ENCODE data around the gene CACNA1B. TPM values are rescaled to one million over a fixed set of nuclear protein-coding genes. Genes with fewer than 3 reads are reported as not detected.

The CACNA1B gene
- total RNA-seq, 1 donor from 2014 or later = 0.84 TPM

DNA sequence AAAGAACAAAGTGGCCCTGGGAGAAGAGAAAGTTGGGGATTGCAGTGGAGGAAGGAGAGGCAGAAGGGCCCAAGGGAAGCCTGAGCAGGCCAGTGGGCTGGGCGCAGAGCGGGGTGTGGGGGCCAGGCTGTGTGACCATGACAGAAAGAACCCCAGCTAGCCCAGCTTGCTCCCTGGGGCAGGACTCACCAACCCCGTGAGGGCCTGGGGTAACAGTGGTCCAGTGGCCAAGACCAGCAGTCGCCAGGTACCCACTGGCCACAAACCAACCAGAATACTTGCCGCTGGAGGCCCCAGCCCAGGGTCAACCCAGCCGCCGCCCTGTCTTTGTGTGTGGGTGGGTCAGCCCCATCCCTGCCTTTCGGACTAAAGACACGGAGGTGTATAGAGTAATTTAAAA, 146.5 kb downstream of the CACNA1B start:
- TF ChIP-seq, protein P1, sequence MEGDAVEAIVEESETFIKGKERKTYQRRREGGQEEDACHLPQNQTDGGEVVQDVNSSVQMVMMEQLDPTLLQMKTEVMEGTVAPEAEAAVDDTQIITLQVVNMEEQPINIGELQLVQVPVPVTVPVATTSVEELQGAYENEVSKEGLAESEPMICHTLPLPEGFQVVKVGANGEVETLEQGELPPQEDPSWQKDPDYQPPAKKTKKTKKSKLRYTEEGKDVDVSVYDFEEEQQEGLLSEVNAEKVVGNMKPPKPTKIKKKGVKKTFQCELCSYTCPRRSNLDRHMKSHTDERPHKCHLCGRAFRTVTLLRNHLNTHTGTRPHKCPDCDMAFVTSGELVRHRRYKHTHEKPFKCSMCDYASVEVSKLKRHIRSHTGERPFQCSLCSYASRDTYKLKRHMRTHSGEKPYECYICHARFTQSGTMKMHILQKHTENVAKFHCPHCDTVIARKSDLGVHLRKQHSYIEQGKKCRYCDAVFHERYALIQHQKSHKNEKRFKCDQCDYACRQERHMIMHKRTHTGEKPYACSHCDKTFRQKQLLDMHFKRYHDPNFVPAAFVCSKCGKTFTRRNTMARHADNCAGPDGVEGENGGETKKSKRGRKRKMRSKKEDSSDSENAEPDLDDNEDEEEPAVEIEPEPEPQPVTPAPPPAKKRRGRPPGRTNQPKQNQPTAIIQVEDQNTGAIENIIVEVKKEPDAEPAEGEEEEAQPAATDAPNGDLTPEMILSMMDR (IDR thresholded peaks at IDR 0.05; ENCODE audit: insufficient read depth, low read length, poor library complexity, severe bottlenecking) = no peak
- DNase-seq (ENCODE audit: low read depth) = no peak

DNA sequence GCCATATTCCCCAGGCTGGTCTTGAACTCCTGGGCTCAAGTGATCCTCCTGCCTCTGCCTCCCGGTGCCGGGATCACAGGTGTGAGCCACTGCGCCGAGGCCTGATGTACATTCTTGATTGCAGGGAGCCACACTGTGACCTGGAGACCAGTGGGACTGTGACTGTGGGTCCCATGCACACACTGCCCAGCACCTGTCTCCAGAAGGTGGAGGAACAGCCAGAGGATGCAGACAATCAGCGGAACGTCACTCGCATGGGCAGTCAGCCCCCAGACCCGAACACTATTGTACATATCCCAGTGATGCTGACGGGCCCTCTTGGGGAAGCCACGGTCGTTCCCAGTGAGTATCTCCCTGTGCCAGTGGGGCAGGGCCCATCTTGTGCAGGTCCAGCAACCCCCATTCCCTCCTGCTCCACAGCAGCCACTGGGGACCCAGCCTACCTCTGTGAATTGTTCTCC, 147.3 kb downstream of the CACNA1B start:
- H3K27me3 ChIP-seq (ENCODE audit: control insufficient read depth, insufficient read depth, low read length) = peaks cover 34% of the 10 kb centered on the region
- TF ChIP-seq, protein P1 (IDR thresholded peaks at IDR 0.05; ENCODE audit: insufficient read depth, low read length, poor library complexity, severe bottlenecking) = no peak
- H3K36me3 ChIP-seq (ENCODE audit: control insufficient read depth, insufficient read depth, low read length) = no peaks in the 10 kb centered on the region
- H3K4me3 ChIP-seq (ENCODE audit: low read depth, low read length) = no peak overlapping the region
- no peak for DNase-seq (ENCODE audit: low read depth)

More for the DNA sequence above, 146.5 kb downstream of the CACNA1B start:
- H3K27me3 ChIP-seq (ENCODE audit: control insufficient read depth, insufficient read depth, low read length) = peaks cover 34% of the 10 kb centered on the region
- no peaks in the 10 kb centered on the region for H3K36me3 ChIP-seq (ENCODE audit: control insufficient read depth, insufficient read depth, low read length)
- H3K4me3 ChIP-seq (ENCODE audit: low read depth, low read length) = no peak overlapping the region

DNA sequence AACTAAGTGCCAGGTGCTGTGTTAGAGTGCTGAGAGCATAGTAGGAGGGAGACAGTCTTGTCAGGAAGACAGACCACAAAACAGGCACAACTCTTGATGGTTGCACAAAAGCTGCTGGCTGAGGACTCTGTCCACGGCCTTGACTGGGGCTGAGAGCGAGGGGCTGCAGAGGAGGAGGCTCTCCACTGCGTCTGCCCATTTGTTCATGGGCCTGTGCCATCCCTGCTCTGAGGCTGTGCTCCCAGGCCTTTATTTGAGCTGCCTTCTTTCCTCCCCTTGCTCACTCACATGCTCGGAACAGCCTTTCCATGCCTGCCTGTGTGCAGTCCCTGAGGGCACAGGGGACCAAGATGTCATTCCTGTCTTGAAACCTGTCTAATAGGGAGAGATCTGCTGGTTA, 147.8 kb downstream of the CACNA1B start:
- TF ChIP-seq, protein P1 (IDR thresholded peaks at IDR 0.05; ENCODE audit: insufficient read depth, low read length, poor library complexity, severe bottlenecking) = no peak
- DNase-seq (ENCODE audit: low read depth) = no peak

DNA sequence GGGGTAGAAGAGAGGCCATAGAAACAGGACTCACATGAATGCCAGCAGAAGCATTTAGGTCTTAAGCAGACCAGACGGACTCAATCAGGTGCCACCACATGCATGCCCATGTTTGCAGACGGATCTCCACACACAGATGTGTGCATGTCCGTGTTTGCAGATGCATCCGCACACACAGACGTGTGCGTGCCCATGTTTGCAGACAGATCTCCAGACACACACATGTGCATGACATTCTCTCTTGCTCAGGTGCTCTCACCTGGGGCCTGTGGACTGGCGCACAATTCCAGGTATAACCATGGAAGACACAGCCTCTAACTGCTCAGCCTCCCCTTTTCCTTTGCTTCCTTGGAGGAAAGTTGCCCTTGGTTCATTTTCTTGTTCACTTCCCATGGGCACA, 148.3 kb downstream of the CACNA1B start:
- Histone ChIP-seq H3K36me3 (ENCODE audit: control insufficient read depth, insufficient read depth, low read length) (no peaks in the 10 kb centered on the region), H3K27me3 (ENCODE audit: control insufficient read depth, insufficient read depth, low read length) (peaks cover 34% of the 10 kb centered on the region), H3K4me3 (ENCODE audit: low read depth, low read length) (no peak overlapping the region)
- TF ChIP-seq, protein P1 (IDR thresholded peaks at IDR 0.05; ENCODE audit: insufficient read depth, low read length, poor library complexity, severe bottlenecking) = no peak
- DNase-seq (ENCODE audit: low read depth) = no peak

More for the DNA sequence above, 147.8 kb downstream of the CACNA1B start:
- Histone ChIP-seq H3K36me3 (ENCODE audit: control insufficient read depth, insufficient read depth, low read length) (no peaks in the 10 kb centered on the region), H3K27me3 (ENCODE audit: control insufficient read depth, insufficient read depth, low read length) (peaks cover 34% of the 10 kb centered on the region), H3K4me3 (ENCODE audit: low read depth, low read length) (no peak overlapping the region)

DNA sequence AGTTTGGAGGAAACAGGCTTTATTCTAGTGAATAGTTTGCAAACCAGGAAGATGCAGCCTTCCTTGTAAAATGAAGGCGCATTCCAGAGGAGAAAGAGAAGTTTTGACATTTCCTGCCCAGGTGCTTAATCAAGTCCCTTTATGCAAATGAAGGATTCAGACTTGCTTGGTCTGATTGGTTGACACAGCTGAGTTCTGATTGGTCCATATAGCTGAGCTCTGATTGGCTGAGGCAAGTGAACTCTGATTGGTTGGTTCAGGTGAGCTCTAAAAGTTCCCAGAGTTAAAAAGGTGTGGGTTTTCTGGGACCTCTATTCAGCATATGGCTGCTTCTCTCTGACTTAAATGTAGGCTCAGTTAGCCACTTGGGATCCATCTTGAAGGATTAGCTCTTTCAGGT, 151.0 kb downstream of the CACNA1B start:
- DNase-seq (ENCODE audit: low read depth) = no peak
- Histone ChIP-seq H3K27me3 (ENCODE audit: control insufficient read depth, insufficient read depth, low read length) (peaks cover 16% of the 10 kb centered on the region), H3K4me3 (ENCODE audit: low read depth, low read length) (no peak overlapping the region), H3K36me3 (ENCODE audit: control insufficient read depth, insufficient read depth, low read length) (no peaks in the 10 kb centered on the region)
- TF ChIP-seq, protein P1 (IDR thresholded peaks at IDR 0.05; ENCODE audit: insufficient read depth, low read length, poor library complexity, severe bottlenecking) = no peak

DNA sequence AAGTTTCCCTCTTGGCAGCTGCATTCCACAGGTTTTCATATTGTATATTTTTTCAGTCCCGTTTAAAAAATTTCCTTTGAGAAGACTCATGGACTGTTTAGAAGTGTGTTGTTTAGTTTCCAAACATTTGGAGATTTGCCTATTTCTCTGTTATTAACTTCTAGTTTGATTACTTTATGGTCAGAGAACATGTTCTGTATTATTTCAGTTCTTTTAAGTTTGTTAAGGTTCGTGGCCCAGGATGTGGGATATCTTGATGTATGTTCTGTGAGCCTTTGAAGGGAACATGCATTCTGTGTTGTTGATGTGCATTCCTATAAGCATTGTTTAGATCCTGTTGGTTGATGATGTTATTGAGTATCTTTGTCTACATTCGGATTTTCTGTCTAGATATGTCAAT, 153.6 kb downstream of the CACNA1B start:
- peaks cover under 1% of the 10 kb centered on the region for H3K27me3 ChIP-seq (ENCODE audit: control insufficient read depth, insufficient read depth, low read length)
- no peak for DNase-seq (ENCODE audit: low read depth)
- H3K36me3 ChIP-seq (ENCODE audit: control insufficient read depth, insufficient read depth, low read length) = no peaks in the 10 kb centered on the region

More for the DNA sequence above, 153.6 kb downstream of the CACNA1B start:
- no peak overlapping the region for H3K4me3 ChIP-seq (ENCODE audit: low read depth, low read length)
- TF ChIP-seq, protein P1 (IDR thresholded peaks at IDR 0.05; ENCODE audit: insufficient read depth, low read length, poor library complexity, severe bottlenecking) = no peak
